ENCODE data around the gene UBXN10.

UBXN10 gene

DNA sequence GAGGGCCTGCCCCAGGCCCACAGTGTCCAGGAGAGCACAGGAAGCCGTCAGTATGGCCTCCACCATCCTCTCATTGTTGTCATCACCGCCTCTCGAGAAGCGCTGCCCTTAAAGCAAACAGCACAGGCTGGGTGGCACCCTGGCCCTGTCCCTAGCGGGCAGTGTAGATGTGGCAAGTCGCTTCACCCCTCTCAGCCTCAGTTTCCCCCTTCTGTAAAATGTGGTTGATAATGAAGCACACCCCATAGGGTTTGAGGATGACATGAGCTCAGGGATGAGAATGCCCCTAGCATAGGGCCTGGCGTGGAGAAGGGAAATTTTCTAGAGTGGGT is 33.3 kb upstream of the UBXN10 start:
- no peak for DNase-seq

DNA sequence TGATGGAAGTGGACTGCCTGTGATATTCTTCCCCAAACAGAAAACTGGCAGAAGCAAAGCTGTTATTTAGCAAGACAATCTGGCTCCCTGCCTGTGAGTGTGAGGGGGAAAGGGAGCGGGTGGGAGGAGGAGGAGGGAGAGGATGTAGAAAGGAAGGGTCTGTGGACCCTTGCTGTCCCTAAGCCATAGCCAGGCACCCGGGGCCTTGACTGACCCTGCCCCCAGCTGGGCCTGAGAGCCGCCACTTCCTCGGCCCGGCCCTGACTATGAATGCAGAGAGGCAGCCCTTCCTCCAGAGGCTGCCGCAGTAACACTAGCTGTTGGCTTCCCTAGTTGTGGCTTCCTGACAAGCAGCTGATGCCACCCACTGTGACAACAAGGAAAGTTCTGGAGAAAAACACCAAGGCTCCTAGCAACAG is 32.9 kb upstream of the UBXN10 start:
- DNase-seq = no peak

DNA sequence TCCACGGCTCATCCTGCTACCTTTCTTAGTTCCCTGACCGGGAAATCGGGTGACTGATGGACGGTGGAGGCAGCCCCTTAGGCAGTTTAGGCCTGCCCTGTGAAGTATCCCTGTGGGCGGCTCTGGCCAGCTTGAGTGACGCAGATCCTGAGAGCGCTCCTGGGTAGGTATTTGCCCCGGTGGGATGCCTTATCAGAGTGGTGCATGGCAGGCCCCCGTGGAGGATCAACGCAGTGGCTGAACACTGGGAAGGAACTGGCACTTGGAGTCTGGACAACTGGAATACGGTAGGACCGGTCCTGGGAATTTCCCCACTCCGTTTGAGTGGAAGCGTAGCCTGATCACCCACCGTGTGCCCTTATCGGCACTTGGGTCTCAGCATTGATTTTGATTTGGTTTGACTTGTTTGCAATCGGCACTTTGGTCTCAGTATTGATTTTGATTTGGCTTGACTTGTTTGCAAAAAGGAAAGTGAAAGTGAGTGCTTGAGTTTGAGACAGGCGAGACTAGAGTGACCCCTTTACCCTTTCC is 31.5 kb upstream of the UBXN10 start:
- DNase-seq = no peak

DNA sequence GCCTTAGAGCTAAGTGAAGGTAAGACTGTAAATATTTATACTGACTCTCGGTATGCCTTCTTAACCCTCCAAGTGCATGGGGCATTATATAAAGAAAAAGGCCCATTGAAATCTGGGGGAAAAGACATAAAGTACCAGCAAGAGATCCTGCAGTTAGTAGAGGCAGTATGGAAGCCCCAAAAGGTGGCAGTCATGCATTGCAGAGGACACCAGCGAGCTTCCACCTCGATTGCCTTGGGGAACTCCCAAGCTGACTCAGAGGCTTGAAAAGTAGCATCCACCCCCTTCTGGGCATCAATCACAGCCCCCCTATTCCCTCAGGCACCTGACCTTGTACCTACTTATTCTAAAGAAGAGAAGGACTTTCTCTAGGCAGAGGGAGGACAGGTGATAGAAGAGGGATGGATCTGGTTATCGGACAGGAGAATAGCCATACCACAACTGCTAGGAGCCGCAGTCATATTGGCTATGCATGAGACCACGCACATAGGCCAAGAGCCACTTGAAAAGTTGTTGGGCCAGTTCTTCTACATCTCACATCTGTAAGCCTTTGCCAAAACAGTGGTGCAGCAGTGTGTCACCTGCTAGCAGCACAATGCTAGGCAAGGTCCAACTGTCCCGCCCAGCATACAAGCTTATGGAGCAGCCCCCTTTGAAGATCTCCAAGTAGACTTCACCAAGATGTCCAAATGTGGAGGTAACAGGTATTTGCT is 27.4 kb upstream of the UBXN10 start:
- no peak for DNase-seq

DNA sequence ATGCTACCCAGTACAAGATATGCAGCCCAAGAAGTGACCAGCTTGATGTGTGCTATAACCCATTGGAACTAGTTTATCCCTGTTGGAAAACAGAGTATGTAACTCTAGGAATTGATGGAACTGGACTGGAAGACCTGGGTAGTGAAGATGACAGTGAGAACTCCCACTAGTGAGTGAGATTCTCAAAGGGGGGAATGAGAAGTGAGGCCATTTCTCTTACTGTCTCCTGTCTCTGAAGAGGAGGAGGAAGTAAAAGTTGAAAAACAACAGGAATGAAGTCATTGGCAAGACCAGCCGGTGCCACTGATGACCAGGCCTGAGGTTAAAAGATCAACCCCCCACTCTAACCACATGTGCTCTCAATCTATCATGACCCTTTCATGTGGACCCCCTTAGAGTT is 25.9 kb upstream of the UBXN10 start:
- no peak for DNase-seq

DNA sequence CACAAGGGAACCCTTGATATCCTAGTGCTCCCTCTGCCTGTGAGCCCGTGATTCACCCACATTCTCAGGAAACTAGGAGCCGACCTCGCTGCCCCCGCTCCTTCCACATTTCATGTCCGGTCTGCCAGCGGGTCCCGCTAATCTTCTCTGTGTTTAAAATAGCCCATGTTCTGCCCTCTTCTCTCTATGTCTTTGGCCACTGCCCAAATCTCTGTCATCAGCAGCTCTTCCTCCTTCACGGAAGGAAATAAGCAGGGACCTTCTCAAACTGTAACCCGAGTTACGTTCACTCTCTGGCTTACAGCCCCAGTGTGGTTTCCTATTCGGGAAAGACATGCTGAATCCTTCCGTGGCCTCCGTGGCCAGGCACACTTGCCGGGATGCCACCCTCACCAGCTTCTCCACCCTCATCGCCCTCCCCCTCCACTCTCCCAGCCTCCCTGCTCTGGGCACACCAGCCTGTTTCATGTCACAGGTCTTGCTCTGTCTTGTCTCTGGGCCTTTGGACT is 21.1 kb upstream of the UBXN10 start:
- DNase-seq = no peak

DNA sequence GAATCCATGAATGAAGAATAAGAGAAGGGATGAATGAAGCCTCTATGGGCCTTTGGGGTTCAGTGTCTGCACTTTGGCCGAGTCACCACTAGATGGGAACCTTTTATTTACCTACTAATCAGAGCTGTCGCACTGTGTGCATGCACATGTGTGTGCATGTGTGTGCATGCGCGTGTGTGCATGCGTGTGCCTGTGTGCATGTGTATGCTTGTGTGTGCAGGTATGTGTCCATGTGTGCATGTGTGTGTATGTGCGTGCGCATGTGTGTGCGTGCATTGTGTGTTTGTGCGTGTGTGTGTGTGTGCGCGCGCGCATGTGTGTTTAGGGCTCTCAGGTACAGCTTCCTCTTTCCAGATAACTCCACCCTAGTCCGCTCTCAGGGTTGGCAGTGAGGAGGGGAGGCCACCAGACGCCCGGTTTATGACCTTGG is 20.4 kb upstream of the UBXN10 start:
- DNase-seq = no peak

DNA sequence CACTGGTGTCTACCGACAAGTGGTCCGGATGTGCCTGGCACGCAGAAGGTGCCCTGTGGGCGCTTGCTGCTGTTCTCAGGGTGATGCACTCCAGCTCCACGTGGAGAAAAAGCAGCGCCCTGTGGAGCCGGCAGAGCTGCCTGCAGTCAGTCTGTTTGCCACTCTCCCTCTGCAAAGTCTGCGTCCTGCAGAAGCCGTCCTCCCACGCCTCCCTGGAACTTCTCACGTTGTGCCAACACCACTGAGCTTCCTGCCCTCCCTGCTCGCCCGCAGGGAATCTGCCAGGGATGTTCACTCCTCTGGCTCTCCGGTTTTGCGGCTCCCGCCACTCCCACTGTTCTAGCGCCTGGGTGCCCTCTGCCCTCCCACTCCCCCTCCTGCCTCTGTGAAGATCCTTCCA is 19.8 kb upstream of the UBXN10 start:
- no peak for DNase-seq

DNA sequence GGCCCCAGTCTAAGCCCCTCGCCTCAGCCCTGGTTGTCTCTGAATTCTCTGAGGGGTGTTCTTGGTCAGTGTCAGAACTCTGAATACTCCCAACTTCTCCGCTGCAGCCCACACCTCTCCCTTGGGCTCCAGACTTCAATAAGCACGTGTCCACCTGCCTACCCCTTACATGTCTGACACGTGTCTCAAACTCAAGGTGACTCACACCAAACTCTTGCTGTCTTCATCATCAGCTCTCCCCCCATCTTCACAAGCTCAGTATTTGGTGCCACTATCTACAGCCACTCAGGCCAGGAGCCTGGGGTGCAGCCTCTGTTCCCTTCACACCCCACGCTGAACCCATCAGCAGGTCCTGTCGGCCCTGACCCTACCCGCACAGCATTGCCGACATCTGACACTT is 18.8 kb upstream of the UBXN10 start:
- DNase-seq = no peak

DNA sequence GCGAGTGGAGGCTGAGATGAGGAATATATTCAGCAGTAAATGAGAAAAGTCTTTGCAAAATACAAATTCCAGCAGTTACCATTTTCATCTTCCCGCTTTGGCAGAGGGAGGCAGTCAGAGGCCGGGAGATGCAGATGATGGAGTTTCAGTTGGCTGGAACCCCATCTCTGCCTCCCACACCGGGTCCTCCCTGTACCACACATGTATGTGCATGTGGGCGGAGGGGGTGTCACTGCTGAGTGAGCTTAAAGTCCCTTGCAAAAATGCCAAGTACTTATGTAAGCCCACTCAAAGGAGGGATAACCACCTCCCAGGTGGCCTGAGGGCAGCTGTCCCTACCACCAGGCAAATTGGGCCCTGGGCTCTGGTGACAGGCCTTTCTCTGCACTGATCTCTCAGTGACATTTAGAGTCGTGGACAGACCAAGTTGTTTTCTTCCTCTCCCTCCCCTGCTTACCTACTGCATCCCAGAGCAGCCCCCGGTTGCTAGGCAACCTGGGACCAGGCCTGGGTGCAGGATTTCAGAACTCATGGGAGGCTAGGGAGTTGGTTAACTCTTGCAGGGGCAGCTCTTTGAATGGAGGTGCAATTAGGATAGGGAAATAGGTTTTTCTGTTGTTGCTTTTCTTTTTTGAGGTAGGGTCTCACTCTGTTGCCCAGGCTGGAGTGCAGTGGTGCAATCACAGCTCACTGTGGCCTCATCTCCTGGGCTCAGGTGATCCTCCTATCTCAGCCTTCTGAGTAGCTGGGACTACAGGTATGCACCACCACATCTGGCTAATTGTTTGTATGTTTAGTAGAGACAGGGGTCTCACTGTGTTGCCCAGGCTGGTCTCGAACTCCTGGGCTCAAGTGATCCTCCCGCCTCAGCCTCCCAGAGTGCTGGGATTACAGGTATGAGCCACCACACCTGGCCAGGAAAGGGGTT is 17.1 kb upstream of the UBXN10 start:
- DNase-seq = no peak

DNA sequence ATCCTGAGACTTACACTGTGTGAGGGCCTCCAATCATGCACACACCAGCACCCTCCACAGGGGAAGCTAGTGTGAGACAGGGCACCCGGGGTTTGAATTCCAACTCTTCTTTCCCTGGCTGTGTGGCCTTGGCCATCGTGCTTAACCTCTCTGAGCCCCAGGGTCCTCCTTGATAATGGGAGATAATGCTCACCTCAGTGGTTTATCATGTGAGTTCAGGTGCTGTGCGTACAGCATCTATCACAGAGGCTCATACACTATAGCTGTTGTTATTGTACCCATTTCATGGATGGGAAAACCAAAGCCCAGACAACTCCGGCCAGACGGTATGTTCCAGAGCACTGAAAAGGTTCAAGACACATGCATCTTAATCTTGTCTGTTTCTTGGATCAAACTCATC is 16.0 kb upstream of the UBXN10 start:
- no peak for DNase-seq

DNA sequence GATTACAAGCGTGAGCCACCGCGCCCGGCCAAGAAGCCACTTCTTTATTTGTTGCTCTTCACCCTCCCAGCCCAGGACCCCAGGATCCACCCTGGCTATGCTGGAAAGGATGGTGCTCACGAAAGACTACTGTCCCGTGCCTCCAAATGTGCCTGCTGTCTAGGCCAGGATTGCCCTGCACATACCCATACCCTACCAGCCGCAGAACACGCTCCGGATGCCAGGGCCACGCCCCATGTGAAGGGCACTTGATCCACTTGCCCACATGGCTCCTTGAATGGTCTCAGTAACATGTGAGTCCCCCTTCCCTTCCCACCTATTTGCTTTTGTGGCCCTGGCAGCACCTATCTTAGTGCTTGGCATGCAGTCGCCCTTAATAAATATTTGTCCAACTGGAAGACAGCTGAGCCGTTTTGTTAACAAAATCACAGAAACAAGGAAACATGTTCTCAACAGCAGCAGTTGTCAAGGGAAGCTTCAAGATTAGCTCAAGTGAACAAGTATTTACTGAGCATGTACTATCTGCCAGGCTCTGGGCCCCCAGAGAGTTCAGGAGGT is 13.8 kb upstream of the UBXN10 start:
- DNase-seq = no peak

DNA sequence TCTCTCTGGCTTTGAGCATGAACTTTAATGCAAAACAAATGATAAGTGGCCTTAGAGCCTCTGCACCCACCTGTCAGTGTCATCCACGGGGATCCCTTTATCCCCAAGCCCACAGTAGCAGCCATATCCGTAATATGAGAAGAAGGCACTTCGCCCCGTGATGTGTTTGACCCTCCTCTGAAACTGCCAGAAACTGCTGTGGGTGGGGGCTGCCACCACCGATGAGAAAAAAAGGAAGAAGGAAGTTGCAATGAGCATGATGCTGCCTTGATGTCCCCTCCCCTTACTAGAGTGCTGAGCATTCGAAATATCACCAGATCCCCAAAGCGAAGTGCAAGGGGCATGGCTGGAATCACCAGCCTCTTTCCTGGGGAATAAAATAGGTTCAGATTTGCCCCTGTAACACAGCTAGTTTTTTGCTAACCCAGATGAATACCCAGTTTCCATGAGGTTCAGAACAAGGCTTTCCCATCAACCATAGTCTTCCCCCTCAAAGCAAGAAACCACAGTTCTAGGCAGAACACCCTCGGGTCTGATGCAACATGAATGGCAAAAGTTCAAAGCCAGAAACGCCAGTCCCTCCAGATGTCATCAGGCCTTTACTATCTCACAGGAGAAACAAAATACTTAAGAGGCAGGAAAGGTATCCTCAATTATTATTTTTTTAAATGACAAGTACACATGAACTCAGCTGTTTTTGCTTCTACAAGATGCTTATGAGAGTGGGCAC is 10.8 kb upstream of the UBXN10 start:
- DNase-seq = no peak

DNA sequence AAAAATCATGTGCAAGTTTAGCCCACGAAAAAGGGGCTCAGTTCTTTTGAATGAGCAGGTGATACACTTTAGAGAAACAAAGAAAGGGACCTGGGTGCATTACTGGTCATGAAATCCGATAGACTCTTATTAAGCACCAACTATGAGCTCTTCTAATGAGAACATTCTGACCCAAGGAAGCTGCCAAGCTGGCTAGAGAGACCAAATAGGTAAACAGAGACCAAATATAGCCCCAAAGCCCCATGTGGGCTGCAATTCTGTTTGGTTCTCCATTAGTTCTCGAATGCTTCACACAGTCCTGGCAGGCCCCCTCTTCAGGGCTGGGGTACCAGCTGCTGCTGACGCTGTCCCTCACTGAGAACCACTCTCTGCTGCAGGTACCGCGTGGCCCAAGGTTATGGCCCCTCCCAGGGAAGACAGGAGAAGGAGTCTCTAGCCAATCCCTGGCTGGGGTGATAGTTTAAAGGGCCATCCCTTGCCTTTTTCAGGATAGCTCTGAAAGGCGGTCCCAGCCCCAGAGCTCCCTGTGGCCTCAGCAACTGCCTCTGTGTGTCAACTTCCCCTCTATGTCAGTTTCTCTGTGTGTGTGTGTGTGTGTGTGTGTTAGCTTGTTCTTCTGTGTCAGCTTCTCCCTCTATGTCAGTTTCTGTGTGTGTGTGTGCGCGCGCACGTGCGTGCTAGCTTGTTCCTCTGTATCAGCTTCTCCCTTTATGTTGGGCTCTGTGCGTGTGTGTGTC is 7.1 kb upstream of the UBXN10 start:
- DNase-seq = no peak

DNA sequence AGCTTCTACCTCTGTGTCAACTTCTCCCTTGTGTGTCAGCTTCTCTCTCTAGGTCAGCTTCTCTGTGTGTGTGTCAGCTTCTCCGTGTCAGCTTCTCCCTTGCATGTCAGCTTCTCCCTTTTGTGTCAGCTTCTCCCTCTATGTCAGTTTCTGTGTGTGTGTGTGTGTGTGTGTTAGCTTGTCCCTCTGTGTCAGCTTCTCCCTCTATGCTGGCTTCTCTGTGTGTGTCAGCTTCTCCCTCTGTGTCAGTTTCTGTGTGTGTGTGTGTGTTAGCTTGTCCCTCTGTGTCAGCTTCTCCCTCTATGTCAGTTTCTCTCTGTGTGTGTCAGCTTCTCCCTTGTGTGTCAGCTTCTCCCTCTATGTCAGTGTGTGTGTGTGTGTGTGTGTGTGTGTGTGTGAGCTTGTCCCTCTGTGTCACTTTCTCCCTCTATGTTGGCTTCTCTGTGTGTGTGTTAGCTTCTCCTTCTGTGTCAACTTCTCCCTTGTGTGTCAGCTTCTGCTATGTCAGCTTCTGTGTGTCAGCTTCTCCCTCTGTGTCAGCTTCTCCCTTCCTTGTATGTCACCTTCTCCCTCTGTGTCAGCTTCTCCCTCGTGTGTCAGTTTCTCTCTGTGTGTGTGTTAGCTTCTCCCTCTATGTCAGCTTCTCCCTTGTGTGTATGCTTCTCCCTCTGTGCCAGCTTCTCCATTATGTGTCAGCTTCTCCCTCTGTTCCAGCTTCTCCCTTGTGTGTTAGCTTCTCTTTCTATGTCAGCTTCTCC is 6.3 kb upstream of the UBXN10 start:
- no peak for DNase-seq

DNA sequence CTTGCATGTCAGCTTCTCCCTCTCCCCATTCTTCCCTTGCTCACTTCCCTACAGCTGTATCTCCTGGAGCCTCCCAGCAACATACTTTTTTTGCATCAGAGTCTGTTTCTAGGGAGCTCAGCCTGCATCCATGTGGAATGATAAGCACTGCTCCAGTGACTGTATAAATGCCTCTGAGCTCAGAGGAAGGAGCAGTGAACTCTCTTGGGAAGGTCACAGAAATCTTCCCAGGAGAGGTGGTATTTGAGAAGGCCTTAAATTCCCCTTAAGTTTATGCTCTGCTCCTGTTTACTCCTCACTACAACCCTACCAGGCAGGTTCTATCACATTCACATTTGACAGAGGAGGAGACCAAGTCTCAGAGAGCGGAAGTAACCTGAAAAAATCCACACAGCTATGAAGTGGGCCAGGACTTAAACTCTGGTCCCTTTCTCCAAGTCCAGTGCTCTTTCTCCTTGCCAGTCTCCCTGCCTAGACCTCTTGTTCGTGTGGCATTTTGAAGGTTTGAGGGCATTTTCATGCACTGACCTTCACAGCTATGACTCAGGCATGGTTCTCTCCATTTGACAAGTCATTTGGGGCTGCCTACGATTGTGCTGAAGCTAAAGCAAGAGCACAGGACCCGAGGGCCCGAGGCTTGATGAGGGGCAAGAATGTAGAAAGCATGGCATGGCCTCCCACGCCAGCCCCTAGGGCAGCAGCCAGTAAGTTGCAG is 5.6 kb upstream of the UBXN10 start:
- DNase-seq = no peak

DNA sequence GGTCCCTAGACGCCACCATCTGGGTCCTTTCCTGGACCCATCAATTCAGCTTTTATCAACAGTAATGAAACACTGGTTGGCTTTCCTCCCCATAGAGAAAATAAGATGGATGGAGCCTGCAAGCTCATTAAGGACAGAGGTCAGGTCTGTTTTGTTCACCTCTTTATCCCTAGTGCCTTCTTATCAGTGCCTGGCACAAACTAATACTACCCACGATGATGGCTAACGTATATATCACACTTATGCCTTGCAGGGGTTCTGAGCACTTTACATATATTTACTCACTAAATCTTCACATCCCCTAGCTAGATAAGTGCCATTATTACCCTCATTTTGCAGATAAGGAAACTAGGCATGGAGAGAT is 5.1 kb upstream of the UBXN10 start:
- no peak for DNase-seq

DNA sequence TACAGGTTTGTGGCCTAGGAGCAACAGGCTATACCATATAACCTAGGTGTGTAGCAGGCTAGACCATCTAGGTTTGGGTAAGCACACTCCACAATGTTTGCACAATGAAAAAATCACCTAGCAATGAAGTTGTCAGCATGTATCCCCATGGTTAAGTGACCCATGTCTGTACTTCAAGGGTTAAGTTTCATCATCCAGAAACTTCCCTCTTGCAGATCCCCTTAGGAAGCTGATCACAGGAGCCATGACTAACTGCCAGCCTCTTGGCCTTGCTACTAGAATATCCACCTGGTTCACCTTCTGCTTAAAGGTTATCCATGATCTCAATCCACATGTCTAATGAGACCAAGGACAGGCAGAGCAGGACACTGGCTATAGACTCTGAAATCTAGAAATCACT is 3.5 kb upstream of the UBXN10 start:
- no peak for DNase-seq

DNA sequence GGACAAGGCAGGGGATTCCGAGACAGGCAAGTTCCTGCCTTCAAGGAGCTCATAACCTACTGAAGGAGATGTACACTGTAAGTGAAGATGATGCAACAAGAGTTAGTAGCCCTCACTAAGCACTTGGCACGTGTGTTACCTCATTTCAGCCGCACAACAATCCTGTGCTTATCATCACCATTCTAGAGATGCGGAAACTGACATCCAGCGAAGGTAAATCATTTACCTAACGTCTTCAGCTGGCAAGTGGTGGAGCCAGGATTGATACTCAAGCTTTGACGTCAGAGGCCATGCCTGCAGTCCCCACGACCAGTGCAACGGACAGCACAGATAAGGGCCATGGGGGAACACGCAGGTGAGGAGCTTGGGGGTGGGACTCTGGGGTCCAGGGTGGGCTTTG is 2.9 kb upstream of the UBXN10 start:
- no peak for DNase-seq

DNA sequence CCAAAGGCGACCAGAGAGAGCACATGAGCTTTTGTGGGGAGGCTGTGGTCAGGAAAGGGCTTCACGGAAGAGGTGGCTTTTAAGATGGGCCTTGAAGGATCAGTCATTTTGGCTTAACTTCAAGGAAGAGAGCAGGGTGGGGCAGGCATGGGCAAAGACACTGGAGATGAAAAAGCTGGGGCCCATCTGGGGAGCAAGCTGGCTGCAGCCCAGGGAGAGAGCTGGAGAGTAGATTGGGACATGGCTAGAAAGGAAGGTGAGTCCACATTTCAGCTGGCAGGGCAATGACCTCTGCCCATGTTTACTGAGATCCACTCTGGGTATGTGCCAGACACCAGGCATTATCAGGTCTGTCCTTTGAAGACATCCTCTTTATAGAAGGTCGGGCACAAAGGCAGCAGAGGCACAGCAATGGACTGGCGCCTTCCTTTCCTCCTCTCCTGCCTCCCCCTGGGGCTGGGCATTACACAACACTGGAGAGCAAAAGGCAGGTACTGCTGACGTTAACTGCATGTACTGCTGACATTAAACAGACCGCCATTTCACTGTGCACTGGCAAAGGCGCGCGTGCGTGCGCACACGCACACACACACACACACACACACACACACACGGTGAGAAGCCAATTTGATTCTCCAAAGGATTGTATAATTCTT is 2.2 kb upstream of the UBXN10 start:
- no peak for DNase-seq

Measured in NCI-H187 (cell line).